GM12801 (cell line): Measurements from ENCODE around the gene PSMD1.

Experiments
- TF ChIP-seq, protein P1 (sequence below): IDR thresholded peaks from one replicate; pipeline ENCODE4 v1.5.1; 2011; ENCODE audit warnings: control low read depth; ENCODE audit not compliant: insufficient read length; ENCODE audit errors: extremely low read depth

Gene PSMD1

GRCh38 chr2:231115651-231116050 lies 59.0 kb downstream of the PSMD1 start:
- TF ChIP-seq, protein P1, sequence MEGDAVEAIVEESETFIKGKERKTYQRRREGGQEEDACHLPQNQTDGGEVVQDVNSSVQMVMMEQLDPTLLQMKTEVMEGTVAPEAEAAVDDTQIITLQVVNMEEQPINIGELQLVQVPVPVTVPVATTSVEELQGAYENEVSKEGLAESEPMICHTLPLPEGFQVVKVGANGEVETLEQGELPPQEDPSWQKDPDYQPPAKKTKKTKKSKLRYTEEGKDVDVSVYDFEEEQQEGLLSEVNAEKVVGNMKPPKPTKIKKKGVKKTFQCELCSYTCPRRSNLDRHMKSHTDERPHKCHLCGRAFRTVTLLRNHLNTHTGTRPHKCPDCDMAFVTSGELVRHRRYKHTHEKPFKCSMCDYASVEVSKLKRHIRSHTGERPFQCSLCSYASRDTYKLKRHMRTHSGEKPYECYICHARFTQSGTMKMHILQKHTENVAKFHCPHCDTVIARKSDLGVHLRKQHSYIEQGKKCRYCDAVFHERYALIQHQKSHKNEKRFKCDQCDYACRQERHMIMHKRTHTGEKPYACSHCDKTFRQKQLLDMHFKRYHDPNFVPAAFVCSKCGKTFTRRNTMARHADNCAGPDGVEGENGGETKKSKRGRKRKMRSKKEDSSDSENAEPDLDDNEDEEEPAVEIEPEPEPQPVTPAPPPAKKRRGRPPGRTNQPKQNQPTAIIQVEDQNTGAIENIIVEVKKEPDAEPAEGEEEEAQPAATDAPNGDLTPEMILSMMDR = no peak

- TF ChIP-seq, protein P1 = no peak
These were observed 60.5 kb downstream of the PSMD1 start for GRCh38 chr2:231117148-231117547.

- TF ChIP-seq, protein P1 = no peak
These were observed 61.4 kb downstream of the PSMD1 start for GRCh38 chr2:231117922-231118613.

DNA sequence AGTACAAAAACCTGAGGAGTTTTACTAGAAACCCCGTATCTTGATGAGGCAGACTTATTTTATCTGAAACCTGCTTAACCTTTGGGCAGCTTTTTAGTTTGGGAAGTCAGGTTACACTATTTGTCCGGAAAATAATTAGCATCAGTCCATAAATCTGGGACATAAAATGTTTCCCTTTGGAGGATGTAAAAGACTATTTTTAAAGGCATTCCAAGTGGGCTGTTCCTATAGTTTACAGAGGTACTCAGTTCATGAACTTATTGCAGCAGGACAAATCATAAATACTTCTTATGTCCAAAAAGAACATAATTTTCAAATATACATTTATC lies 61.9 kb downstream of the PSMD1 start:
- TF ChIP-seq, protein P1 = no peak

DNA sequence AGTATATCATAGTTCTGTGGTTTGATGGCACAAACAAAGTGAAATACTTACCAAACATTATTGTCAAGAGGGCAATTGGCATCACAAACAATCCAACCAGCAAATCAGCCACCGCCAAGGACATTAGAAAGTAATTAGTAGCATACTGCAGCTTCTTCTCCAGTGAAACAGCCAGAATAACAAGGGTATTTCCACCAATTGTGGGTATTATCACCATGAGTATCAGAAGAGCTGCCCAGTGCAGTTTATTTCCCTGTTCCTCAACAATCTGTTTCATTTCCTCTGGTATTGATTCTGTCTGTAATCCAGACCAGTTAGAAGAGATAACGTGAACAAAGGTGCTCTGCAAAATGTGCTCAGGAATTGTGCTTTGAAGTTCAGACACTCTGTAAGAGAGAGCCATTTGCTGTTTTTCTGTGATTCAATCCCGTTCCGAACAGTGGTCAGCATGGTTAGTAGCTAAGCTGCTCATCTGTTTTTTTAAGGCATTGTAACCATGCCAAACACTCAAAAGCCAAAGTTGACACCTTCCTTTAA lies 66.8 kb downstream of the PSMD1 start:
- TF ChIP-seq, protein P1 = no peak

- TF ChIP-seq, protein P1 = no peak
These were observed 68.3 kb downstream of the PSMD1 start, which contains the start of gene HTR2B for GRCh38 chr2:231124838-231125568. HTR2B (minus strand) TSS chr2:231125042; CDS start chr2:231123764, 1,278 bp downstream.

DNA sequence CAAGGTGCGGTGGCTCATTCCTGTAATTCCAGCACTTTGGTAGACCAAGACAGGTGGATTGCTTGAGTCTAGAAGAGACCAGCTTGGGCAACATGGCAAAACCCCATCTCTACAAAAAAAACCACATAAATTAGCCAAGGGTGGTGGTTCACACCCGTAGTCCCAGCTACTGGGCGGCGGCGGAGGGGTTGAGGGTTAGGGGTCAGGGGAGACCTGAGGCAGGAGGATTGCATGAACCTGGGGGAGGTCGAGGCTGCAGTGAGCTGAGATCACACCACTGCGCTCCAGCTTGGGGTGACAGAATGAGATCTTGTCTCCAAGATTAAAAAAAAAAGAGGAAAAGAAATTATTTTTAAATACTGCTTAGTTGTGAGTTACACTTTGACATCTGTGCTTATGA lies 69.5 kb downstream of the PSMD1 start:
- TF ChIP-seq, protein P1 = no peak
